Measurements from ENCODE around the gene PON1.

DNA sequence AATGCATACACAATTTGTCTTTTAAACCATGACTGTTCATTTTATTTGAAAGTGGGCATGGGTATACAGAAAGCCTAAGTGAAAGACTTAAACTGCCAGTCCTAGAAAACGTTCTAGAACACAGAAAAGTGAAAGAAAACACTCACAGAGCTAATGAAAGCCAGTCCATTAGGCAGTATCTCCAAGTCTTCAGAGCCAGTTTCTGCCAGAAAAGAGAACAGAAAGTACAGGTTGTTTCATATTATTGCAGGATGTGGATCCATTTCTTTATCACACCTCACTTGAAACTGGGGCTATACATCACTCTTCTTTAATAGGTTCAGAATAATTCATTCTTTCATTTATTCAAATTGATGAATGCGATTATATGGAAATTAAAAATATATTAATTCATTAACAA, 7.7 kb downstream of the PON1 start:
- no peak for TF ChIP-seq RFX5 (IDR thresholded peaks at IDR 0.05; ENCODE audit: low read length)
- no peak for TF ChIP-seq POLR2AphosphoS5 (IDR thresholded peaks at IDR 0.05; ENCODE audit: low read depth, low read length)
- TF ChIP-seq YY1 (IDR thresholded peaks at IDR 0.05; ENCODE audit: low read depth): no peak
- TF ChIP-seq CTCF (IDR thresholded peaks at IDR 0.05): no peak

Data from SK-N-SH (cell line).